ENCODE measurements around the gene WDR45.

- TF ChIP-seq POLR2AphosphoS5 (IDR thresholded peaks at IDR 0.05; ENCODE audit: low read depth, low read length) (no peak), CTCF (IDR thresholded peaks at IDR 0.05) (no peak), SIN3A (IDR thresholded peaks at IDR 0.05; ENCODE audit: borderline replicate concordance, insufficient read depth, low read depth, low read length) (no peak), TCF7L2 (IDR thresholded peaks at IDR 0.05; ENCODE audit: low read depth, low read length) (no peak)
- TF ChIP-seq, protein P1, sequence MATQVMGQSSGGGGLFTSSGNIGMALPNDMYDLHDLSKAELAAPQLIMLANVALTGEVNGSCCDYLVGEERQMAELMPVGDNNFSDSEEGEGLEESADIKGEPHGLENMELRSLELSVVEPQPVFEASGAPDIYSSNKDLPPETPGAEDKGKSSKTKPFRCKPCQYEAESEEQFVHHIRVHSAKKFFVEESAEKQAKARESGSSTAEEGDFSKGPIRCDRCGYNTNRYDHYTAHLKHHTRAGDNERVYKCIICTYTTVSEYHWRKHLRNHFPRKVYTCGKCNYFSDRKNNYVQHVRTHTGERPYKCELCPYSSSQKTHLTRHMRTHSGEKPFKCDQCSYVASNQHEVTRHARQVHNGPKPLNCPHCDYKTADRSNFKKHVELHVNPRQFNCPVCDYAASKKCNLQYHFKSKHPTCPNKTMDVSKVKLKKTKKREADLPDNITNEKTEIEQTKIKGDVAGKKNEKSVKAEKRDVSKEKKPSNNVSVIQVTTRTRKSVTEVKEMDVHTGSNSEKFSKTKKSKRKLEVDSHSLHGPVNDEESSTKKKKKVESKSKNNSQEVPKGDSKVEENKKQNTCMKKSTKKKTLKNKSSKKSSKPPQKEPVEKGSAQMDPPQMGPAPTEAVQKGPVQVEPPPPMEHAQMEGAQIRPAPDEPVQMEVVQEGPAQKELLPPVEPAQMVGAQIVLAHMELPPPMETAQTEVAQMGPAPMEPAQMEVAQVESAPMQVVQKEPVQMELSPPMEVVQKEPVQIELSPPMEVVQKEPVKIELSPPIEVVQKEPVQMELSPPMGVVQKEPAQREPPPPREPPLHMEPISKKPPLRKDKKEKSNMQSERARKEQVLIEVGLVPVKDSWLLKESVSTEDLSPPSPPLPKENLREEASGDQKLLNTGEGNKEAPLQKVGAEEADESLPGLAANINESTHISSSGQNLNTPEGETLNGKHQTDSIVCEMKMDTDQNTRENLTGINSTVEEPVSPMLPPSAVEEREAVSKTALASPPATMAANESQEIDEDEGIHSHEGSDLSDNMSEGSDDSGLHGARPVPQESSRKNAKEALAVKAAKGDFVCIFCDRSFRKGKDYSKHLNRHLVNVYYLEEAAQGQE (IDR thresholded peaks at IDR 0.05; ENCODE audit: insufficient read depth in 1 of 2, low read depth in 2 of 2, low read length in 1 of 2) = no peak
Measured at GRCh38 chrX:49063715-49064114, 16.0 kb downstream of the WDR45 start.
